T-helper 22 cell (primary cell): ENCODE data around the gene DCDC2B.
"Not testable (repeated sequence)": the region's sequence is repeated elsewhere in the genome, so short reads cannot be mapped to it uniquely, and the experiment has no call there.

Source experiments
- DNase-seq: peaks from one replicate; pipeline ENCODE4 v3.0.0-alpha.2; 2020; ENCODE audit warnings: low read depth

Gene DCDC2B

GRCh38 chr1:32208891-32209328 is at the start of gene DCDC2B:
Gene DCDC2B (plus strand): TSS chr1:32209089. CDS start chr1:32209094, 5 bp downstream.
- no peak for DNase-seq

GRCh38 chr1:32159189-32159588 is 49.7 kb upstream of the DCDC2B start:
- no peak for DNase-seq

GRCh38 chr1:32163405-32163804 is 45.5 kb upstream of the DCDC2B start:
- no peak for DNase-seq

DNA sequence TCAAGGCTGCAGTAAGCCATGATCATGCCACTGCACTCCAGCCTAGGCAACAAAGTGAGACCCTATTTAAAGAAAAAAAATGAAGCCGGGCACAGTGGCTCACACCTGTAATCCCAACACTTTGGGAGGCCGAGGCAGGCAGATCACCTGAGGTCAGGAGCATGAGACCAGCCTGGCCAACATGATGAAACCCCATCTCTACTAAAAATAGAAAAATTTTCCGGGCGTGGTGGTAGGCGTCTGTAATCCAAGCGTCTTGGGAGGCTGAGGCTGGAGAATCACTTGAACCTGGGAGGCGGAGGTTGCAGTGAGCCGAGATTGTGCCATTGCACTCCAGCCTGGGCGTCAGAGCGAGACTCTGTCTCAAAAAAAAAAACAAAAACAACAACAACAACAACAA is 43.3 kb upstream of the DCDC2B start:
- DNase-seq = not testable (repeated sequence)

DNA sequence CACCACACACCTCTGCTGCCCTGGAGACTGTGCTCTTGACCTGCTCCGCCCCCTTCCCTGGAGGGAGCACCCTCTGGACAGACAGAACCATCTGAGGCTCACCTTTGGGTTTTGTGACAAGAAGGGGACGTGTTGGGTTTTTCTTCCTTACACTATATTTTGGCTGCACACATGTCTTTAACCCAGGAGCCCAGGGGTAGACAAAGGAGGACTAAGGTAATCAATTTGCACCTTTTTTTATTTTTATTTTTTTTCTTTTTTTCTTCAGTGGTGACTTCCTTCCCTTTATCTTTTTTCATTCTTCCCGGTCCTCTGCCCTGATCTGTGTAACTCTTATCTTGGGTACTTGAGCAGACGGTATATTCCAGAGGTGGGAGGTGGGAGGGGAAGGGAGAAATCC is 37.9 kb upstream of the DCDC2B start:
- no peak for DNase-seq

DNA sequence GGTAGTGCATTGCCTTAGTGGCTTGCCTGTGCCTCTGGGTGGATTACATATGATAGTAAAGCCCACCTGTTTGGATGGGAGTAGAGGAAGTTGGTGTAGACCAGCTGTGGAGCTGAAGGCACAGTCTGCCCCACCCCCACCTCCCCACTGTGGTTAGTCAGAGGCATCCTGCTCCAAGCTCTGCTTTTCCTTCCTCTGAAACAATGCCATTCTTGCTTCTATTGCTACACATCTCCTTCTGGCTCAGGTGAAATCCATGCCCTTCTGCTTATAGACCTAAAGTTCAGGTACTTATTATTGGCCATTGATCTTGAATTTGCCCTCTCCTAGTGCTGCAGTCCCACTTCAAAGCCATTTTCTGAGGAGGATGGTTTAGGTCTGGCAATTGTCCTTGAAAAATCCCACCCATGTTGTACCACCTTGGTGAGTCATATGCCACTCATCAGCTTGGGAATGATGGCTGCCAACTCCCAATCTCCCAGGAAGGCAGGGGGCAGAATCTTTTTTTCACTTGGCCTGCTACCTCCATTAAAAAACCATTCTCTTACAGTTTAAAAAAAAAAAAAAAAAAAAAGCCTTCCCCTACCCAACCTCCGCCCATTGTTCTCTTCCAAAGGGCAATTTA is 36.2 kb upstream of the DCDC2B start:
- no peak for DNase-seq

DNA sequence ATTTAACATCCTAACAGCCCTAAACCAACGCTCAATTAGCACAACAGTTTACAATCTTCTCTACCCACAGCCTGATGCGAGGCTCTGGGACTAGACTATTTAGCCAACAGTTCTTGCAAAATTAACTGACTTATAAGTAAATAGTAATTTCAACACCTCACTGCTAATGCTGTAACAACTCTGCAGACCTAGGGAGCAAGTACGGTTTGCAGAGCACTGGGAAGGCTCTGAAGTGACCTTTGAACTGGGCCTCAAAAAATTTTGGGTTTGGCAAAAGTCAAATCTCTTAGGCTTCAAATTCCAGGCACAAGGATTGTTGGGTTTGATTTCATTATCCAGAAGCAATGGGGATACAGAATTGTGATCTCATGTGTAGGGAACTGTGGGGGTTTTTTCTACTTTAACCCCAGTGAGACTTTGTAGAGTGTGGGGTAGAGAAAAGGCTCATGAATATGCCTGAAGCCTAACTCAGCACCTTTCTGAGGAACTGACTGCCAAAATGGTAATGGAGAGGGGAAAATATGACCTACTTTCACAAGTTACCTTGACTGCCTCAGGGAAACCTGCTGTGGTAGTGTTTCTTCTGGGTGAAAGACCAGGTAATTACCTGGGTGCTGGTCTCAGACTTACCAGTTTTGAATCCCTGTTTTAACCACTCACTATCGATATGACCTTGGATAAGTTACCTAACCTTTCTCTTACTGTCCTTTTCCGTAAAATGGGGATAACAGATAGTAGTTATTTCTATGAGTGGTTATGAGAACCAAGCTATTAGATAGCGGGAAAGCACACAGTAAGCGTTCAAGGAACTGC is 30.3 kb upstream of the DCDC2B start:
- DNase-seq = no peak

GRCh38 chr1:32179193-32179442 is 29.8 kb upstream of the DCDC2B start:
- DNase-seq = no peak

DNA sequence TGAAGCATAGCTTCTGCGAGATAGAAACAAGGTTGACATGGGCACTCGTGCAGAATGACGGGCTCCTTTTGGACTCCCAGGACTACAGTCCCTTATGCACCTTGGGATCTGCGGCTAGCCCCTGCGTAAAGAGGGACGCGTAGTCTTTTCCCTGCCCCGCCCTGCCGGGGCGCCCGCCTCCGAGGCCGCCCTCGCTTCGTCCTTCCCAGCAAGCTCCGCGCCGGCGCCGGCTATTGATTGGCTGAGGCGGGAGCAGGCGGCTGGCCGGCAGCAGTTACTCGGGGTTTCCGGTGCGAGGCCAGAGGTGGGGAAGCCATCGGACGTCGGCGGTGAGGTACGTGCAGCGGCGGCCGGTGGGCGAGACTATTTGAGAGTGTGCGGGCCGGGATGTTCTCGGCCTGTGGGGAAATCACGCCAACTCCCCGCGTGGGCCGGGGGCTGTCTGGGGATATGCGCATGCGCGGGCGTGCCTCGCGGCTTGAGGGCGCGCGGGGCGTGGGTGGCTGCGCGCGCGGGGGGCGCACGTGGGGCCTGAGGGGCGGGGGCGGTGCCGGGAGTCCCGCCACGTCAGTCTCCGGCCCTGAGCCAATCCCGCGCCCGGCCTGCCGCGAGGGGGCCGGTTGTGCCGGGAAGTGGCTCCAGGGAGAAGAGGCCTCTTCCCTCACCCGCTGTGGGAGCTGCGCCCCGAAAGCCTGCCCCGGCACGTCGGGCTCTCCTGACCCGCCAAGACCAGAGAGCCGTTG is 29.3 kb upstream of the DCDC2B start, which contains the start of gene TXLNA:
Gene TXLNA, plus strand, starts transcription at position 233 of the 743 bp plus-strand sequence. CDS start 671 bp downstream, outside the sequence.
- peak; percentile 79 for DNase-seq

DNA sequence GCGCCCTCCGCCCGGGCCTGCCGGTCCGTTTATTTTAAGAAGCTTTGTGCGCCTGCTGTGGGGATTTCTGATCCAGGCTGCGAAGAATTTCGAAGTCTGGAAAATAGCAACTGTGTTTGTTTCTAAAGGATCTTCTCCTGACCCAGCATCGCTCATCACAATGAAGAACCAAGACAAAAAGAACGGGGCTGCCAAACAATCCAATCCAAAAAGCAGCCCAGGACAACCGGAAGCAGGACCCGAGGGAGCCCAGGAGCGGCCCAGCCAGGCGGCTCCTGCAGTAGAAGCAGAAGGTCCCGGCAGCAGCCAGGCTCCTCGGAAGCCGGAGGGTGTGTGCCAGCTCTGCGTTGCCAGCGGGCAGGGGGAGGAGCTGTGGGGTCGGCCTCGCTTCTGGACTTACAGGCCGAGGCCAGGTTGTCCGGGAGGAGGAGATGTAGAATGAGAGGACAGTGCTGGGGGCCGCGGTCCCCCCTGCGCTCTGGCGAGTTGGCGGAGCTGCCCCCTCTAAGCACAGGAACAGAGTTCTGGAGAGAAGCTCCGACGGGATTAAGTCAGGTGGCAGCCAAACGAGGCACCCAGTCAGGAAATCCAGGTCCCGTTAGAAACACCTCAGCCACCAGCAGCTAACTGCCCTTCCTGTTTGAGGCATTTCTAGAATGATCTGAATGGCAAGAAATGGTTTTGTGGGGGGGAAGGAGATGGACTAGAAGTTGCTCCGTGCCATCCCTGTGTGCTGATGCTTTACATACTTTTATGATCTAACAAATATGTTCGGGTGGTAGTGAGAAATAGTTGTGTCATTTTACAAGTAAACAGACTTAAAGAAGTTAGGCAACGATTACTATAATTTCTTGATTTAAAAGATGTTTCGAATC is 28.5 kb upstream of the DCDC2B start:
- no peak for DNase-seq

DNA sequence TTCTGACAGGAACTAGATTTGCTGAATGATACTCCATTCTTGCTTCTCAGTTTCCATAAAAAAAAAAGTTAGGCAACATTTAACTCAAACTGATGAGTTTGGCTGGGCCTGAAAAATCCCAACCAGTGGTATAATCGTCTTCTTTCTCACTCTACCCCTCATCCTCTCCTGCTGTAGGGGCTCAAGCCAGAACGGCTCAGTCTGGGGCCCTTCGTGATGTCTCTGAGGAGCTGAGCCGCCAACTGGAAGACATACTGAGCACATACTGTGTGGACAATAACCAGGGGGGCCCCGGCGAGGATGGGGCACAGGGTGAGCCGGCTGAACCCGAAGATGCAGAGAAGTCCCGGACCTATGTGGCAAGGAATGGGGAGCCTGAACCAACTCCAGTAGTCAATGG is 27.8 kb upstream of the DCDC2B start:
- no peak for DNase-seq

GRCh38 chr1:32181563-32181962 is 27.3 kb upstream of the DCDC2B start:
- DNase-seq = no peak

DNA sequence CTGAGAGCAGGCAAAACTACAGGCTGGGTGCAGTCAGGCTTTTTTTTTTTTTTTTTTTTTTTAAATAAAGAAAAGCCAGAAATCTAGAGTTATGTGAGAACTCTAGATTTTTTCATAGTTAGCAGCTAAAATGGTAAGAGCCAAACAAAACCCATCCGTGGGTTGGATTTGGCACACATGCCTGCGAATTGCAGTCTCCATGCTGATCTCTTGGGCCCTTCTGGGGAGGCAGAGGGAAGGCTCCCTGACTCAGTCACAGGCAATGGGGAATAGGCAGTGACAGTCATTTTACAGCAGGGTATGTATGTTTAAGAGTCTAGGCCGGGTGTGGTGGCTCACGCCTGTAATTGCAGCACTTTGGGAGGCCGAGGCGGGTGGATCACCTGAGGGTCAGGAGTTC is 26.8 kb upstream of the DCDC2B start:
- DNase-seq = no peak

- no peak for DNase-seq
Observed at GRCh38 chr1:32184650-32185049, 24.2 kb upstream of the DCDC2B start.

DNA sequence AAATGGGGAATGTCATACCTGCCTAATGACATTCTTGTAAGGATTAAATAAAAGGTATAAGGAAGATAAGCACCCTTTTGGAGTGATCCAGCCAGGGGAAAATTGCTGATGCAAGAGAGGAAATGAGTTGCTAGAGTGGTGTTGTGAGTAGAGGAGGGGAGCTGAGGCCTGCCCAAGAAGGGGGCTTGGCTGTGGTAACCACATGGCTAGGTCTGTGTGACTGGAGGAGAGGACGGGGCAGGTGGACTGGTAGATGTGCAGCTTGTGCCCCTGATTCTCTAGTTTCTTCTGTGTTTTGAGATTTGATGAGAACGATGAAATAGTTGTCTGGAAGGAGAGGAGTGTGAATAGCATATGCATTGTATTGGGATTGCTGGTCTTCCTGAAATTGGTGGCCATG is 22.8 kb upstream of the DCDC2B start:
- DNase-seq = no peak

- no peak for DNase-seq
Observed at GRCh38 chr1:32186491-32186890, 22.4 kb upstream of the DCDC2B start.

- no peak for DNase-seq
Observed at GRCh38 chr1:32187850-32188249, 21.0 kb upstream of the DCDC2B start.

GRCh38 chr1:32192220-32192948 is 16.5 kb upstream of the DCDC2B start:
- no peak for DNase-seq

- no peak for DNase-seq
Observed at GRCh38 chr1:32194984-32195383, 13.9 kb upstream of the DCDC2B start.

DNA sequence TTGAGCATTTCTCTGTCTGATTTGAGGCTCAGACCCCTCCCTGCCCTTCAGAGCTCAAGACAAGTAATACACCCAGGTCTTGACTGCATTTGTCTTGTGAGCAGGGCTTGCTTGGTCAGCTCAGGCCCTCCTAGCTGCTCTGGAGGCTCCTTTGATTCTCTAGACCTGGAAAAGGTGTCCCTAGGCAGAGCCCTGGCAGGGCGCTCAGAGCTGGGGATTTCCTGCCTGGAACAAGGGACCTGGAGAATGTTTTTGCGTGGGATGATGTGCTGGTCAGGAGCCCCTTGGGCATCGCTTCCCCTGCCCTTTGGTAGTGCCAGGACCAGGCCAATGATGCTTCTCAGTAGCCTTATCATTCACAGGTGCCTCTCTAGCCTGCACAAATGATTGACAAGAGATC is 13.4 kb upstream of the DCDC2B start:
- no peak for DNase-seq
